ENCODE measurements around the gene REXO4.

REXO4 gene, protein sequence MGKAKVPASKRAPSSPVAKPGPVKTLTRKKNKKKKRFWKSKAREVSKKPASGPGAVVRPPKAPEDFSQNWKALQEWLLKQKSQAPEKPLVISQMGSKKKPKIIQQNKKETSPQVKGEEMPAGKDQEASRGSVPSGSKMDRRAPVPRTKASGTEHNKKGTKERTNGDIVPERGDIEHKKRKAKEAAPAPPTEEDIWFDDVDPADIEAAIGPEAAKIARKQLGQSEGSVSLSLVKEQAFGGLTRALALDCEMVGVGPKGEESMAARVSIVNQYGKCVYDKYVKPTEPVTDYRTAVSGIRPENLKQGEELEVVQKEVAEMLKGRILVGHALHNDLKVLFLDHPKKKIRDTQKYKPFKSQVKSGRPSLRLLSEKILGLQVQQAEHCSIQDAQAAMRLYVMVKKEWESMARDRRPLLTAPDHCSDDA

DNA sequence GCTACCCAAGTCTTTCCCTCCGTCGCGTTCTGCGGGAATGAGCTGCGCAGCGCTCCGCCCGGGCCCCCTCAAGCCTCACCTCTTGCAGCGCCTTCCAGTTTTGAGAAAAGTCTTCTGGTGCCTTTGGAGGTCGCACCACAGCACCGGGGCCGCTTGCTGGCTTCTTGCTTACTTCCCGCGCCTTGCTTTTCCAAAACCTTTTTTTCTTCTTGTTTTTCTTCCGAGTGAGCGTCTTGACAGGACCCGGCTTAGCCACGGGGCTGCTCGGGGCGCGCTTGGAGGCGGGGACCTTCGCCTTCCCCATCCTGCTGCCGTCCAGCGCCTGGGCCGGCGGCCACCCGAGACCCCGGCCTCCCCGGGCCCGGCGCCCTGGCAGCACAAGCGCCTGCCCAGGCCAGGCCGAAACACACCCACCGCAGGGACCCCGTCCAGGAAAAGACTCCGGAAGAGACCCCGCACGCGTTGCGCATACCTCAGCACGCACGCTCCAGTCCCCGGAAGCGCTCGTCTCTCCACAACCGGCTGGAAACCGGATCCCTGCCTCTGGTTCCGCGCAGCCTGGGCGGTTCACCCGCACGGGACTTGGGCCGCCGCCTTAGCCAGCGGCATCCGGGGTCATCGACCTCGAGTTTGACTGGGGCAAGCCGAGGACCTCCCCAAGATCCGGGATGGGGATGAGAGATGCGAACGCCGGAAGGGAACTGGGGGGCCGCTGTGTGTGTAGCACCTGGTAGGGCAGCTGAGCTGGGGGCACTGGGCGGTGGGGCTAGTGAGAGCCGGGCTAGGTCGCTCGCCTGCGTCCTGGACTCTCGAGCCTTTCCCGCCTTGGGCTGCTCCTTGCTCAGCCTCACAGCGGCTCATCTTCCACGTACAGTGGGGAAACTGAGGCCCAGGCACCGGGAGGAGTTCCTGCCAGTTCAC, at the start of gene REXO4:
Gene REXO4, minus strand, starts transcription at position 470 of the 921 bp plus-strand sequence. Its CDS starts 166 bp downstream, at position 304.
- DNase-seq (ENCODE audit: extremely low read depth in 1 of 2, low read depth in 1 of 2) = peak; percentile 49 to 60

DNA sequence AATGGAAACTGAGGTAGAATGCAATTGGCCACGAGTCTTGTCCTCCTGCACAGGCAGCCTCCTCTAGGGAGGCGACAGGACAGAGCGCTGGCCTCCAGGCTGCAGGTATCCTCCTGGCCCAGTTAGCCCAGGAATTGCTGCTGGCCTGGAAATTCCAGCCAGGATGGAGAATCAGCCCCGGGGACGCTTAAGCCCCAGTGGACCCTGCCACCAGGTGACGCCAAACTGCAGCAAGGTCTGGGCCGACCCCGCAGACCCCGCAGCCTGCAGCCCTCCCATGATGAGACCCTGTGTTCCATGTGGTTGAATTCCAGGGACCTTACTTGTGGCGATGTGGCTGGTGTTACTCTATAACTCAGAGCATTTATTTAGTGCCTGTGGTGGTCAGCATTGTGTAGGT, 49.3 kb upstream of the REXO4 start:
- no peak for DNase-seq (ENCODE audit: extremely low read depth in 1 of 2, low read depth in 1 of 2)

DNA sequence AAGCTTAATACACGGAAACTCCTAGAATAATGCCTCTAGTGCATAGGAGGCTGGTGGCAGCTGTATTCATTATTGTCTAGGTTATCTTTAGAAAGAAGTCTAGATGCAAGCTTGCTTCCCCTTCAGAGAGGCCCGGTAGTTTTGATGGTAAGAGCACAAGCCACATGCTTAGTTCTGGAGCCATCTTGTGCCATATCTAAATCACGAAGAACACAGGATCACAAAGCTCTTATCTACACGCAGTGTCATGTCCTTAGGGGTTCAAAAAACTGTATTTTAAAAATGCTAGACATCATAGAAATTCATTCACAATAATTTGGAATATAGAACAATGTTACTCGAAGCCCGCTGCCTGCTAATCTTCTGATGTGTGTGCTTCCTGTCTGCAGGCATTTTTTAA, 48.2 kb upstream of the REXO4 start:
- DNase-seq (ENCODE audit: extremely low read depth in 1 of 2, low read depth in 1 of 2) = no peak

DNA sequence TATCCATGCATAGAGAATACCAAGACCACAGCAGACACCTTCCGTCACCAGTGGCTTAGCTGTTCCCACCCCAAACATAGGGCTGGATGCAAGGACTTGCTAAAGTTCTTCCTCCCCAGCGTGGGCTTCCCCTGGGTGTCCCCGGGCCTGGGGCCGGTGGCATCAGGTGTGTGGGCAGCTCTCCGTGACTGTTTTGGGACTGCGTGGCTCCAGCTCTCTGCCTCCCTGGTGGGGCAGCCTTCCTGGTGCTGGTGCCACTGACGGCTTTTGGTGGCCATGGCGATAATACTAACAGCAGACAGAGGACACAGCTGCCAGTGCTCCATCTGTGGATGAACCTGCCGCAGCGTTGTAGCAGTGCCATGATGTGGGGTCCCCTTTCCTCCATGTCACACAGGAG, 46.8 kb upstream of the REXO4 start:
- DNase-seq (ENCODE audit: extremely low read depth in 1 of 2, low read depth in 1 of 2) = no peak

DNA sequence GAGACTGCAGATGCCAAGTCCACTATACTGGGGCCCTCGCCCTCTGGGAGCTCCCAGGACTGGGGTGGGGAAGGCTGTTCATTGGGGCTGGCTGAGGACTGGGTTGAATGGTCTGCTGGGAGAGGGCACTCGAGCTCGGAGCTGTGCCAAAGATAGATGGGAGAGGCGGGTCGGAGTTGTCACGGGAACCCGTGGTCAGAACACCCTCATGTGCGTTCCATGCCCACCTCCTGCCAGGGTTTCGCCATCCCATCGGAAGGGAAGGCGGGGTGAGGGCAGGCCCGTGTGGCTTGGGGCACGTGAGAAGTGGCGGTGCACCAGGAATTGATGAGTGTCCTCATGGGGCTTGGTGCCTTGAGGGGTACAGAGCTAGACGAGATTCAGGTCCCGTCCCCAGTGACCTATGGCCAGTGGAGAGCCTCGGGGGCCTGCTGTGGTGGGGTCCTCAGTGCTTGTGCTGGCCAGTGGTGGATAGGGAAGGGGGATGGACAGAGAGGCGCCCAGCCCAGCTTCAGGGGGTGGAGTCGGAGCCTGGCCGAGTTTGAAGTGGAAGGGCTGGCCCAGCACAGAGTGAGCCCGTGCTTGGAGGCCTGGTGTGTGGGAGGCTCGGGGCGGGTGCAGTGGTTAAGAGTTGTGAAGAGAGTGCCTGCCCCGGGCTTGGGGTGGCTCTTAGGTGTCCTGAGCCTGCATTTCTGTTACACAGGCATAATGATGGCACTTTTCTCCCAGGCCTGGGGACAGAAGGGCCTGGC, 46.2 kb upstream of the REXO4 start:
- no peak for DNase-seq (ENCODE audit: extremely low read depth in 1 of 2, low read depth in 1 of 2)

DNA sequence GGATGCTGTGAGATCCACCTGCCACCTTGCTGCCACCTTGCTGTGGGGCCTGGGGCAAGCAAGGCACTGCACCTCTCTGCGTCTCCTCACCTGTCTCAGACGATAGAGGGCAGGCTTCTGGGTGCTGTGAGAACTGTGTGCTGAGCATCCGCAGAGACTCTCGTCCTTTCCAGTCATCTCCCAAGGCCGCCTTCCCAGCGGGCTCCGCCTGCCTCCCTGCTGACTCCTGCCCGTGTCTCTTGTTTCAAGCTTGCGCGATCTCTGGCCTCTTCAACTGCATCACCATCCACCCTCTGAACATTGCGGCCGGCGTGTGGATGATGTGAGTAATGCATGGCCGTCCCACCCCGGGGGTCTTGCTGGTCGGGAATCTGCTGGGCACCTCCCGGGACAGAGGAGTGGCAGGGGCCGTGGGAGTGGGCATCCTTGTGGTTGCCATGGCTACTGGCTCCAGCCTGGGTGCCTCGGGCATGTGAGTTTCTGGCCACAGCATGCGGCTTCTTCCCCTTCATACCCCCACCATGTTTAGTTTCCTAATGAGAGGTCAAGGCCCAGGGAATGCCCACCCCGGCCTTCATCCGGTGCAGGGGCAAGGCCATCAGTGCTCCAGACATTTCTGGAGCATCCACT, 45.5 kb upstream of the REXO4 start:
- no peak for DNase-seq (ENCODE audit: extremely low read depth in 1 of 2, low read depth in 1 of 2)

DNA sequence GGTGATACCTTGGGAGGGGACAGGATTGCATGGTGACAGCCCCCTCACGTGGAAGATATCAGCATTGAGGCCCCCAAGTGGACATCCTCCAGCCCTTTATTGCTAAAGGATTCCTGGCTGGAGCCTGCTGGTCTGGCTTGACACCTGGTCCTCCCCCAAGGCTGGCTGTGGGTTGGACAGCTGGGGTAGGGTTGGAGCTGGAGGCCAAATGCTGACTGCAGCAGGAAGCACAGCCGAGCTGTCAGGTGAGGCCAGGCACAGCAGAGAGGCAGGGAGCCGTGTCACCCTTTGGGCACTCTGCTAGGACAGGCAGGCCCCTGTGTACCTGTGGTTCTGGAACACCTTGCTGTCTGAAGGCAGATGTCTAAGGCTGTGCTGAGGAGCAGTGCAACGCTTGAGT, 44.2 kb upstream of the REXO4 start:
- DNase-seq (ENCODE audit: extremely low read depth in 1 of 2, low read depth in 1 of 2) = no peak

DNA sequence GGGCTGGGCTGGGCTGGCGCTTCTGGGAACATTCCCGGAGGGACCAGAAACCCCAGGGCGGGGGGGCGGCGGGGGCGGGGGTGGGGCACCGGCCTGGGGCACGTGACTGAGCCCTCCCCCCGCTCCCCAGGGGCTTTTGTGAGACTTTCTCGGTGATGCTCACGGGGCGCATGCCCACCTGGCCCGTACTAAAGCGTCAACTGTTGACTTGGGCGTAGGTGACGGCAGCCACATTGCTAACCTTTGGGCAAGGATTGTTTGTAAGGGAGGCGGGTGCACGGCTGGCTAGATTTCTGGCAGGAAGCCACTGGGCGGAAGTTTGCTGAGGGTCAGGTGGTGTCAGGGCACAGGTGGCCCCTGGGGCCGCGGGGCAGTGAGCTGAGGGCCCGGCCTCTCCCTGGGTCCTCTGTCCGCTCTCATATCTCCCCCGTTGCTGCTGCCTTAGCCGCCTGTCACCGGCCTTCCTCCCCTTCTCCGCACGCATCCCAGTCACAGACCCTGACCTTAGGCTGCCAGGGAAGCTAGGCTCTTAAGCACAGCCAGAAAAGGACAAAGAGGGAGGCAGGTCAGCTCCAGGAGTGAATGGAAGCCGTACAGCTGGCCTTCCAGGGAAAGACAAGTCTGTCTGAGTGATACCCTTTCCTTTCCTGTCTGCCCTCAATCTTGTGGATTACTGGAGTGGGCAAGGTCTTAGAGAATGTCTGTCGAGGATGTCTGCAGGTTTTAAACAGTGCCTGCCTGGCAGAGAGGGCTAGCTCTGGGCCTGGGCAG, 42.8 kb upstream of the REXO4 start:
- no peak for DNase-seq (ENCODE audit: extremely low read depth in 1 of 2, low read depth in 1 of 2)

DNA sequence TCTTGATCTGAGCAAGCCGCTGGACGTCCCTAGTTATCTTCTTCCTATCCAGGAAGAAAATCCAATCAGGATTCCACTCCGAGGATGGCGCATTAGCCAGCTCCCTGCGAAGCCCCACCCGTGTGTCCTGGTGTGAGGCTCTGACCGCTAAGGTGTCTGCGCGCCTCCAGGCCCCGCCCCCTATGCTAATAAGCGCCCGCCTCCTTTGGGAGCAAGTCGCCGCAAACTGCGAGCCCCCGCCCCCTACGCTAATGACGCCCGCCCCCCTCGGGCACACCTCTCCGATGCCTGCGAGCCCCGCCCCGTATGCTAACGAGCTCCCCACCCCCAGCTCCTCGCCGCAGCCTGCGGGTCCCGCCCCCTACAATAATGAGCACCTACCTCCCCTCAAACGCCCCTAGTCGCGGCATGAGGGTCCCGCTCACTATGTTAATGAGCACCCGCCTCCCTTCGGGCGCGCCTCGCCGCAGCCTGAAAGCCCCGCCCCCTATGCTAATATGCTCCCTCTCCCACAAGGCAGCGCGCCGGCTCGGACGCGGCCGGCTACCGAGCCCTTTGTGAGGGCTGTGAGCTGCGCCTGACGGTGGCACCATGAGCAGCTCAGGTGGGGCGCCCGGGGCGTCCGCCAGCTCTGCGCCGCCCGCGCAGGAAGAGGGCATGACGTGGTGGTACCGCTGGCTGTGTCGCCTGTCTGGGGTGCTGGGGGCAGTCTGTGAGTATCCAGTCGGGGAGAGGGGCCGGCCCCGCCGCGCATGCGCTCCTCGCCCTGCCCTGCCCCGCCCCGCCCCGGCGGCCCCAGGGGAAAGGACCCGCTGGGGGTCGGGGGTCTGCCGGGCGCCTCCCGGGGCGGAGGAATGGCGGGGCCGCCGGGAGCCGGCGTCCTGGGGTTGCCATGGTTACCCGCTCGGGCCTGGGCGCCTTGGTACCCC, 41.9 kb upstream of the REXO4 start, which contains the start of gene CACFD1:
Gene CACFD1, plus strand, starts transcription at position 503 of the 929 bp plus-strand sequence. Its CDS starts 89 bp downstream, at position 592.
- DNase-seq (ENCODE audit: extremely low read depth in 1 of 2, low read depth in 1 of 2) = peak; percentile 77 to 84

DNA sequence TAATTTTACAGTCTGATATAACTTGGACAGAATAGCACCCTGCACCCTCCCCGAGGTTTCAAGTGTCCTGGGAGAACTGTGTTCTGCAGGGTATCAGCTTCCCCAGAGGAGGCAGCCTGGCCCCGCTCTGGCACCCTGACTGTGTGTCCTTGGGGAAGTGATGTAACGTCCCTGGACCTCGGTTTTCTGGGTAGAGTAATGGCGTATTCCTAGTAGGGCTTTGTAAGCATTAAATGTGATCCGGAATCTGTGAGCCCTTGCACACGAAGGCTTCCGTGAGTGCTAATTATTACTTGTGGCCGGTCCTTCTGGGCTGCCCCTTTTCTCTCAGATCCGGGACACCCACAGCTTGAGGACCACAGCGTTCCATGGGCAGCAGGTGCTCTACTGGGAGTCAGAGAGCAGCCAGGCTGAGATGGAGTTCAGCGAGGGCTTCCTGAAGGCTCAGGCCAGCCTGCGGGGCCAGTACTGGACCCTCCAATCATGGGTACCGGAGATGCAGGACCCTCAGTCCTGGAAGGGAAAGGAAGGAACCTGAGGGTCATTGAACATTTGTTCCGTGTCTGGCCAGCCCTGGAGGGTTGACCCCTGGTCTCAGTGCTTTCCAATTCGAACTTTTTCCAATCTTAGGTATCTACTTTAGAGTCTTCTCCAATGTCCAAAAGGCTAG, 41.0 kb upstream of the REXO4 start:
- no peak for DNase-seq (ENCODE audit: extremely low read depth in 1 of 2, low read depth in 1 of 2)

DNA sequence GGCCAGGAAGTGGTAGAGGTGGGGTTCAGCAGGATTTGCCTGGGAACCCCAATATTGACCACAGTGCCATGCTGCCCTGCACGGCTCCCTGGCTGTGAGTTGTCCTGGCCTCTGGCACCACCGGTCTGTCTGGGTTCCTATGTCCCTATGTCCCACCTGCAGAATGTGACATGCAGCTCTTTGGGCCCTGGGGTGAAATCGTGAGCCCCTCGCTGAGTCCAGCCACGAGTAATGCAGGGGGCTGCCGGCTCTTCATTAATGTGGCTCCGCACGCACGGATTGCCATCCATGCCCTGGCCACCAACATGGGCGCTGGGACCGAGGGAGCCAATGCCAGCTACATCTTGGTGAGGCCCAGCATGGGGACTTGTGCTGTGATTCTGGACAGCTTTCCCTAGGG, 39.9 kb upstream of the REXO4 start:
- DNase-seq (ENCODE audit: extremely low read depth in 1 of 2, low read depth in 1 of 2) = no peak

DNA sequence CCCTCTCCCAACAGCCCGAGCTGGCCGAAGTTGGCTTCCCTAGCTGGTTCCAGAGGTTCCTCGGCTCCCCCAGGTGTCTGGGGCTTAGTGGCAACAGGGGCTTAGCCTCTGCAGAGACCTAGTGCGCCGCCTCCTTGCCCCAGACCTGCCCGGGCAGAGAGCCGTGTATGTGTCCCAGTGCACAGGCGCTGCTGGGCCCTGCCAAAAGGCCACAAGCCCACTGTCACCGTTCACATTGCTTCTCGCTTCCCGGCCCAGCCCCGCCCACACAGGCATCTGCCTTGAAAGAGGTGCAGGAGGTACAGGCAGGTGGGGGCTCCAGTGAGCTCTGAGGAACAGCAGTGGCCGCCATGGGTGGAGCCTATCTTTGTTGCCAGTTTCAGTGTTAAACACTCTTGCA, 39.4 kb upstream of the REXO4 start:
- DNase-seq (ENCODE audit: extremely low read depth in 1 of 2, low read depth in 1 of 2) = no peak

DNA sequence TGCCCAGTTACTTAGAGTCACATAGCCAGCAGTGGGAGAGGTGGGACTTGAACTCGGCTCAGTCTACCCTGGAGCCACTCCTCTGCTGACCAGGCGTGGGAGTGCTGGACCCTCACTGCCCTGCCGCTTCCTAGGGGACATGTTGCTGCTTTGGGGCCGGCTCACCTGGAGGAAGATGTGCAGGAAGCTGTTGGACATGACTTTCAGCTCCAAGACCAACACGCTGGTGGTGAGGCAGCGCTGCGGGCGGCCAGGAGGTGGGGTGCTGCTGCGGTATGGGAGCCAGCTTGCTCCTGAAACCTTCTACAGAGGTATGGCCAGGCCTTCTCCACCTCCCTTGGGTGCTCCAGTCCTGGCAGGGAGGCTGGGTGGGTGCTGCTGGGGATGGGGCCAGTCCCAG, 38.6 kb upstream of the REXO4 start:
- DNase-seq (ENCODE audit: extremely low read depth in 1 of 2, low read depth in 1 of 2) = no peak

DNA sequence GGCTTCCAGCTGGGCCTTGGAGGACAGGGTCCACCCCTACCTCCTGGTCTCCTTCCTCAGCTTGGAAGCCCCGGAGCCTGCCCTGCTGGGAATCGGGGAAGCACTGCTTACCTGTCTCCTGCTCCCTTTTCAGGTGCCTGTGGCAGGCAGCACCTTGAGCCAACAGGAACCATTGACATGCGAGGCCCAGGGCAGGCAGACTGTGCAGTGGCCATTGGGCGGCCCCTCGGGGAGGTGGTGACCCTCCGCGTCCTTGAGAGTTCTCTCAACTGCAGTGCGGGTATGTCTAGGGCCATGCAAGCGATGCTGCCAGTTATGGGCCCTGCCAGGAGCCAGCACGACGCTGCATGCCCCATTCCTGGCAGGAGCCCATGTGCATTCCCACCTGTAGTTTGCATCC, 38.1 kb upstream of the REXO4 start:
- no peak for DNase-seq (ENCODE audit: extremely low read depth in 1 of 2, low read depth in 1 of 2)

DNA sequence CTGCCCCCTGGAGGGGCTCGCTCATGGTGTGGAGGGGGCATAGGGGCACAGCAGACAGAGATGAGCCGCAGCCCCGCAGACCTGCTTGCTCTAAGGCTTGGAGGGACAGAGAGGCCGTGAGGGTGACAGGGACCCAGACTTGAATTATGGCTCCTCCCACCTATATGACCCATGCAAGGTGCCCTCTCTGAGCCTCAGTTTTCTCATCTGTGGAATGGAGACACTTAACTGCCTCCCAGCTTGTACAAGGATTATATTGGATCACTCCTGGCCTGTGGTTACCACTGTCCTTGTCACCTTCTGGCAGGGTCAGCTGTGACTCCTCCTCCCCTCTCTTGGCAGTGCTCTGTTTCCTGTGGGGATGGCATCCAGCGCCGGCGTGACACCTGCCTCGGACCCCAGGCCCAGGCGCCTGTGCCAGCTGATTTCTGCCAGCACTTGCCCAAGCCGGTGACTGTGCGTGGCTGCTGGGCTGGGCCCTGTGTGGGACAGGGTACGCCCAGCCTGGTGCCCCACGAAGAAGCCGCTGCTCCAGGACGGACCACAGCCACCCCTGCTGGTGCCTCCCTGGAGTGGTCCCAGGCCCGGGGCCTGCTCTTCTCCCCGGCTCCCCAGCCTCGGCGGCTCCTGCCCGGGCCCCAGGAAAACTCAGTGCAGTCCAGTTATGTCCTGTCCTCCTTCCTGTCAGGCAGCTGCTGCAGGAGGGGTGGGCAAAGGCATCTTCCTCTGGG, 37.3 kb upstream of the REXO4 start:
- no peak for DNase-seq (ENCODE audit: extremely low read depth in 1 of 2, low read depth in 1 of 2)

DNA sequence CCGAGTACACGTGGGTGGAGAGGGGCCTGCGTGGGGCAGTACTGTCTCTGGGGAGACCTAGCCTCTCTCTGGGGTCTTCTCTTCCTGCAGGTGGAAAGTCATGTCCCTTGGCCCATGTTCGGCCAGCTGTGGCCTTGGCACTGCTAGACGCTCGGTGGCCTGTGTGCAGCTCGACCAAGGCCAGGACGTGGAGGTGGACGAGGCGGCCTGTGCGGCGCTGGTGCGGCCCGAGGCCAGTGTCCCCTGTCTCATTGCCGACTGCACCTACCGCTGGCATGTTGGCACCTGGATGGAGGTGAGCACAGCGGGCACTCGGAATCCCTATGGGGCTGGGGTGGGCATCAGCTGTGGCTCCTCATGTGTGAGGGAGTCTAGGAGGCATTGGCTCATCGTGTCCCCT, 36.5 kb upstream of the REXO4 start:
- DNase-seq (ENCODE audit: extremely low read depth in 1 of 2, low read depth in 1 of 2) = no peak

DNA sequence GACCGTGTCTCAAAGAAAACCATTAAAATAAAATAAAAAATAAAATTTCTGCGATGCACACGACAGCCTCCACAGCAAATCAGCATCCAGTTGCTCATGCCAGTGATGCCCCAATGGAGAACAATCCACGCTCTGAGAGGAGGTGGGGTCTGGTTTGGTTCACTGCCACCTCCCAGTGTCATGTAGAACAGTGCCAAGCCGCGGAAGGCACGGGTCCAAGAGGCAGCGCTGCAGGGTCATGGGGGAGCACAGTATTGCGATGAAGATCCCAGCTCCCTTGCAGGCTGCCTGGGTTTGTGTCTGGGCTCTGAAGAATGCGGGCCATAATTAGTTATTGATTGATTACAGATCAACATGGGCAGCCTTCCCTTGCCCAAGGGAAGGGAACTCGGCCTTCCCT, 35.8 kb upstream of the REXO4 start:
- DNase-seq (ENCODE audit: extremely low read depth in 1 of 2, low read depth in 1 of 2) = no peak

DNA sequence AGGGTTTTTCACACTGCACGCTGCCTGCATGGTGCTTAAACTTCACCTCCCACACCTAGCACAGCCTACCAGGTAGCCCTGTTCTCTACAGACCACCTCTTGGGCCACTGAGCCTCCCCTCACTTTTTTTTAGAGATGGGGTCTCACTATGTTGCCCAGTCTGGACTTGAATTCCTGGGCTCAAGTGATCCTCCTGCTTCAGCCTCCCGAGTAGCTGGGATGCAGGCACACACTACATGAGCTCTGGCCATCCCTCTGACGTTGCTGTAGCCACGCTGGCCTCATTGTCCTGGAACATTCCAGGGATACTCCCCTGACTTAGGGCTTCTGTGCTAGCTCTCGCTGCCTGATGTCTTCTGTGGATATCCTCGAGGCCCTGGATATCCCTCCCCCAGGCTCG, 34.8 kb upstream of the REXO4 start:
- no peak for DNase-seq (ENCODE audit: extremely low read depth in 1 of 2, low read depth in 1 of 2)

All from activated CD8-positive, alpha-beta memory T cell treated with anti-CD3 and anti-CD28 coated beads for 1 hour (primary cell).